Caco-2 (cell line): ENCODE data around the gene MYOM3. TPM values are rescaled to one million over a fixed set of nuclear protein-coding genes. Genes with fewer than 3 reads are reported as not detected.

Source experiments
- Bru-seq: library from RNA; stranded (reverse); fragments of 400-500 nt; gene quantifications from one replicate; lab custom pipeline; 2021; lab: Mats Ljungman, UMichigan
- BruChase-seq, 2 experiments: library from RNA; stranded (reverse); fragments of 400-500 nt; gene quantifications; one replicate each; lab custom pipeline; 2021; lab: Mats Ljungman, UMichigan
- BruUV-seq: library from RNA; stranded (reverse); fragments of 400-500 nt; replicated peaks from 2 replicates; lab custom pipeline; 2021; lab: Mats Ljungman, UMichigan
- CTCF ChIA-PET: fragments of 300-600 bp; sonication (Branson Sonifier 250); formaldehyde crosslinking; loops from one replicate; lab custom pipeline; 2022; ENCODE audit warnings: antibody characterized with exemption; lab: Charles Lee
- POLR2A ChIA-PET: fragments of 300-600 bp; sonication (Branson Sonifier 250); formaldehyde crosslinking; loops from one replicate; lab custom pipeline; 2022; ENCODE audit warnings: antibody characterized with exemption; lab: Charles Lee
- DNase-seq, 2 experiments: peaks; one replicate each; pipeline versions ENCODE4 v3.0.0 to v3.0.0-alpha.2; 2020 to 2022
- H3K27me3 ChIP-seq: replicated peaks from 2 replicates; pipeline ENCODE4 v1.6.0; 2011; ENCODE audit warnings: low read length; ENCODE audit not compliant: control insufficient read depth, insufficient read depth
- H3K36me3 ChIP-seq: 2 replicates; pipeline ENCODE4 v1.5.1; 2011; ENCODE audit warnings: low read length; ENCODE audit not compliant: control insufficient read depth, insufficient read depth
- H3K4me1 ChIP-seq: fragments of 250-450 bp; sonication (Bioruptor Pico); 2 replicates; pipeline ENCODE4 v1.5.1; 2020; ENCODE audit warnings: mild to moderate bottlenecking
- H3K4me3 ChIP-seq: 2 replicates; pipeline ENCODE4 v1.5.1; 2011; ENCODE audit warnings: low read depth, mild to moderate bottlenecking, control low read depth, low read length
- H3K9me3 ChIP-seq: fragments of 250-450 bp; sonication (Bioruptor Pico); 2 replicates; pipeline ENCODE4 v1.5.1; 2020; ENCODE audit warnings: mild to moderate bottlenecking, moderate library complexity
- H3K27ac Mint-ChIP-seq: one replicate; pipeline ENCODE4 v1.8.0; 2022; ENCODE audit warnings: mixed read lengths; ENCODE audit not compliant: unreplicated experiment
- H3K27me3 Mint-ChIP-seq: one replicate; pipeline ENCODE4 v1.8.0; 2022; ENCODE audit warnings: mixed read lengths; ENCODE audit not compliant: insufficient read depth, unreplicated experiment
- H3K36me3 Mint-ChIP-seq: one replicate; pipeline ENCODE4 v1.8.0; 2022; ENCODE audit warnings: mild to moderate bottlenecking, mixed read lengths; ENCODE audit not compliant: insufficient read depth, unreplicated experiment
- H3K4me1 Mint-ChIP-seq: one replicate; pipeline ENCODE4 v1.8.0; 2022; ENCODE audit warnings: low read depth, mixed read lengths; ENCODE audit not compliant: unreplicated experiment
- H3K4me3 Mint-ChIP-seq: one replicate; pipeline ENCODE4 v1.8.0; 2022; ENCODE audit warnings: mild to moderate bottlenecking, moderate library complexity, mixed read lengths; ENCODE audit not compliant: unreplicated experiment
- H3K9me3 Mint-ChIP-seq: one replicate; pipeline ENCODE4 v1.8.0; 2022; ENCODE audit warnings: mixed read lengths; ENCODE audit not compliant: unreplicated experiment
- CTCF ChIP-seq, 2 experiments: fragments of 200-600 bp in 1 of 2; IDR thresholded peaks; 1 replicate in 1 of 2; 2 replicates in 1 of 2; pipeline versions ENCODE4 v1.5.1 to v1.8.0; 2011 to 2022; ENCODE audit warnings: antibody characterized with exemption in 1 of 2, control low read depth in 1 of 2, inconsistent platforms in 1 of 2, low read depth in 1 of 2, low read length in 1 of 2, mild to moderate bottlenecking in 1 of 2, moderate library complexity in 1 of 2; ENCODE audit not compliant: insufficient read depth in 1 of 2, severe bottlenecking in 1 of 2, unreplicated experiment in 1 of 2
- intact Hi-C: fragments of 100-400 bp; cut with micrococcal nuclease; formaldehyde crosslinking; loops from one replicate; pipeline ENCODE4 v1.10.0; 2022; ENCODE audit not compliant: unreplicated experiment
- long read RNA-seq: library from polyadenylated mRNA; stranded (forward); transcript quantifications from one replicate; pipeline ENCODE4 v2.0.0, GENCODE V29; 2022
- total RNA-seq: library from RNA; stranded (reverse); gene quantifications from 2 replicates; pipeline ENCODE4 v1.2.3, GENCODE V29; 2022

The MYOM3 gene
- not detected in 2 replicates for total RNA-seq
- percentile 4 among the genes with signal in this experiment for Bru-seq, nascent RNA
- BruChase-seq, experiment 1, labeled RNA remaining after a 2-hour chase: percentile 1 among the genes with signal in this experiment
- BruChase-seq, experiment 2, labeled RNA remaining after a 6-hour chase: percentile 6 among the genes with signal in this experiment
- long read RNA-seq: 0 reads

- H3K4me1 ChIP-seq: 0 out of 2 replicates have a peak, but pooled peaks cover 5% of the 10 kb centered on the region
- H3K4me1 Mint-ChIP-seq: no peaks in the 10 kb centered on the region
- no peaks in the 10 kb centered on the region for H3K27me3 ChIP-seq
- no TSS peak for BruUV-seq
- H3K9me3 Mint-ChIP-seq: no peaks in the 10 kb centered on the region
- H3K27me3 Mint-ChIP-seq: no peaks in the 10 kb centered on the region
- no peak within 1 kb of the TSS for H3K4me3 ChIP-seq
- TF ChIP-seq CTCF (IDR thresholded peaks at IDR 0.05; ENCODE audit: insufficient read depth in 1 of 2, low read depth in 1 of 2, low read length in 1 of 2, severe bottlenecking in 1 of 2, unreplicated experiment in 1 of 2): peak in 1 of 2 experiments; percentile 78
- H3K36me3 ChIP-seq: no peaks in the 10 kb centered on the region
- CTCF ChIA-PET: interaction anchor here (1.0 to 1.2 kb wide), 2 partner anchors 8 to 41 kb away, joined by 4 to 10 read pairs; no protein-coding TSS in a partner anchor
- H3K27ac Mint-ChIP-seq: no peak within 1 kb of the TSS
- intact Hi-C loops: loop anchor here (1.0 to 2.0 kb wide), 2 partner anchors 41 to 153 kb away; partner anchors contain the start of gene PNRC2
- no peaks in the 10 kb centered on the region for H3K9me3 ChIP-seq
- POLR2A ChIA-PET: interaction anchor here (0.6 kb wide), 1 partner anchor 38 kb away, joined by 9 read pairs; no protein-coding TSS in a partner anchor
- peak; percentile 69 to 74 for DNase-seq
- H3K36me3 Mint-ChIP-seq: no peaks in the 10 kb centered on the region
- H3K4me3 Mint-ChIP-seq: no peak within 1 kb of the TSS
These were observed at the start of gene MYOM3 for GRCh38 chr1:24111996-24112779. Gene MYOM3 (minus strand): TSS chr1:24112135. CDS start chr1:24108636, 3,499 bp downstream.

- POLR2A ChIA-PET: interaction anchor here (0.7 kb wide), 1 partner anchor 11 kb away, joined by 4 read pairs; no protein-coding TSS in a partner anchor
- CTCF ChIA-PET: no interaction called here
- H3K4me3 Mint-ChIP-seq: no peak overlapping the region
- no peaks in the 10 kb centered on the region for H3K27me3 ChIP-seq
- DNase-seq: no peak
- H3K9me3 Mint-ChIP-seq: peaks cover 7% of the 10 kb centered on the region
- H3K27me3 Mint-ChIP-seq: no peaks in the 10 kb centered on the region
- no peak overlapping the region for H3K4me3 ChIP-seq
- intact Hi-C loops: no loop called here
- no peaks in the 10 kb centered on the region for H3K36me3 ChIP-seq
- TF ChIP-seq CTCF (IDR thresholded peaks at IDR 0.05; ENCODE audit: insufficient read depth in 1 of 2, low read depth in 1 of 2, low read length in 1 of 2, severe bottlenecking in 1 of 2, unreplicated experiment in 1 of 2): no peak
- peaks cover 16% of the 10 kb centered on the region for H3K4me1 Mint-ChIP-seq
- H3K27ac Mint-ChIP-seq: no peak overlapping the region
- H3K4me1 ChIP-seq: no peaks in the 10 kb centered on the region; the same call in 1 of the 2 replicates
- no peaks in the 10 kb centered on the region for H3K9me3 ChIP-seq
- H3K36me3 Mint-ChIP-seq: peaks cover 31% of the 10 kb centered on the region
- no TSS peak for BruUV-seq
These were observed 49.3 kb upstream of the MYOM3 start for GRCh38 chr1:24161270-24161669.

- Mint-ChIP-seq H3K9me3 (no peaks in the 10 kb centered on the region), H3K27ac (no peak overlapping the region), H3K4me3 (no peak overlapping the region), H3K4me1 (no peaks in the 10 kb centered on the region), H3K27me3 (no peaks in the 10 kb centered on the region), H3K36me3 (peaks cover 18% of the 10 kb centered on the region)
- CTCF ChIA-PET: no interaction called here
- no peaks in the 10 kb centered on the region; the same call in 1 of the 2 replicates for H3K4me1 ChIP-seq
- no peaks in the 10 kb centered on the region for H3K36me3 ChIP-seq
- POLR2A ChIA-PET: no interaction called here
- no peak for TF ChIP-seq CTCF (IDR thresholded peaks at IDR 0.05; ENCODE audit: insufficient read depth in 1 of 2, low read depth in 1 of 2, low read length in 1 of 2, severe bottlenecking in 1 of 2, unreplicated experiment in 1 of 2)
- H3K27me3 ChIP-seq: no peaks in the 10 kb centered on the region
- no peak overlapping the region for H3K4me3 ChIP-seq
- BruUV-seq: no TSS peak
- DNase-seq: no peak
- no peaks in the 10 kb centered on the region for H3K9me3 ChIP-seq
- intact Hi-C loops: no loop called here
These were observed 47.4 kb upstream of the MYOM3 start for GRCh38 chr1:24159366-24159765.
